Activated T-cell treated with anti-CD3 and anti-CD28 coated beads for 48 hours (primary cell): Measurements from ENCODE around the gene WDR81.
"Not testable (repeated sequence)": the region's sequence is repeated elsewhere in the genome, so short reads cannot be mapped to it uniquely, and the experiment has no call there.

Experiments
- DNase-seq: peaks from one replicate; pipeline ENCODE4 v3.0.0-alpha.2; 2020; ENCODE audit warnings: low read depth

The WDR81 gene

DNA sequence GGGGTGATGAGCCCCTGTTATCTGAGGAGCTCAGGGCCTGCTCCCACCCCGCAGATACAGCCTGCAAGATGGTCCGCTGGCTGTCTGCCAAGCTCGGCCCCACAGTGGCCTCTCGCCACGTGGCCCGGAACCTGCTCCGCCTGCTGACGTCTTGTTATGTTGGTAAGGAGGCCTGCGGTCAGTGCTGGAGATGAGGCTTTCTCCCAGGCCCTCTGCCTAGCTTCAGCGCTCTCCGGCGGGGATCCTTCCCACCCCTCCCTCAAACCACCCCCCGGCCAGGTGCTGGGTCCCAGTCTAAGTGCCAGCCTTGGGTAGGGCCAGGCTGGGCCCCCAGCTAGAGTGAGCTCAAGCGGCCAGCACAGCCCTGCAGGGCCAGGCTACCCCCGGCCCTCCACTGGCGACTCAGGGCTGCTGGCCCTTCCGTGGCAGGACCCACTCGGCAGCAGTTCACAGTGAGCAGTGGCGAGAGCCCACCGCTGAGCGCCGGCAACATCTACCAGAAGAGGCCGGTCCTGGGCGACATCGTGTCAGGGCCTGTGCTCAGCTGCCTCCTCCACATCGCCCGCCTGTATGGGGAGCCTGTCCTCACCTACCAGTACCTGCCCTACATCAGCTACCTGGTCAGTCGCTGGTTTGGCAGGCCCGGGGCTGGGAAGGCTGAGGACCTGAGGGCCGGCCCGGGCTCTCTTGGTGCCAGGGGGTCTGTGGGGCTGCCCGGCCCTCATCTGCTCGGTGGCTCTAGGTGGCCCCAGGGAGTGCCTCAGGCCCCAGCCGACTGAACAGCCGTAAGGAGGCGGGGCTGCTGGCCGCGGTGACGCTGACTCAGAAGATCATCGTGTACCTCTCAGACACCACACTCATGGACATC is 6.1 kb downstream of the WDR81 start:
- no peak for DNase-seq

DNA sequence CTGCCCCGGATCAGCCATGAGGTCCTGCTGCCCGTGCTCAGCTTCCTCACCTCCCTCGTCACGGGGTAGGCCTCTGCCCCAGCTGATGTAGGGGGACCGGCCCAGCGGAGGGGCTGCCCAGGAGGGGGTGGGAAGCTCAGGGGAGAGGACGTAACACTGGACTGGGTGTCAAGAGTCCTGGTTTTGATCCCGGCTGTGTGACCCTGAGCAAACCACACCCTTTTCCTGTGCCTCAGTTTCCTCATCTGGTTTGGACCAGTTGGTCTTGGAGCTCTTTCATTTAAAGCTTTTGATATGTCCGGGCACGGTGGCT is 6.6 kb downstream of the WDR81 start:
- DNase-seq = no peak

DNA sequence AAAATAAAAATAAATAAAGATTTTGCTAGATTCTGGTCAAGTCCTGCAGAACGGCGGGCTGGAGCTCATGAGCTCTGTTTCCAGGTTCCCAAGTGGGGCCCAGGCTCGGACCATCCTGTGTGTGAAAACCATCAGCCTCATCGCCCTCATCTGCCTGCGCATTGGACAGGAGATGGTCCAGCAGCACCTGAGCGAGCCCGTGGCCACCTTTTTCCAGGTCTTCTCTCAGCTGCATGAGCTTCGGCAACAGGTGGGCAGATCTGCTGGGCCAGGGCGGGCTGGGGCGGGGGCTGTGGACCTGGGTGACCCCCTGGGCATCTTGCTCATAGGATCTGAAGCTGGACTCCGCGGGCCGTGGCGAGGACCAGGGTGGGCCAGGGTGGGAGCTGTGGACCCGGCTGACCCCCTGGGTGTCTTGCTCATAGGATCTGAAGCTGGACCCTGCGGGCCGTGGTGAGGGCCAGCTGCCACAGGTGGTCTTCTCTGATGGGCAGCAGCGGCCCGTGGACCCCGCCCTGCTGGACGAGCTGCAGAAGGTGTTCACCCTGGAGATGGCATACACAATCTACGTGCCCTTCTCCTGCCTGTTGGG is 7.8 kb downstream of the WDR81 start:
- DNase-seq = no peak

DNA sequence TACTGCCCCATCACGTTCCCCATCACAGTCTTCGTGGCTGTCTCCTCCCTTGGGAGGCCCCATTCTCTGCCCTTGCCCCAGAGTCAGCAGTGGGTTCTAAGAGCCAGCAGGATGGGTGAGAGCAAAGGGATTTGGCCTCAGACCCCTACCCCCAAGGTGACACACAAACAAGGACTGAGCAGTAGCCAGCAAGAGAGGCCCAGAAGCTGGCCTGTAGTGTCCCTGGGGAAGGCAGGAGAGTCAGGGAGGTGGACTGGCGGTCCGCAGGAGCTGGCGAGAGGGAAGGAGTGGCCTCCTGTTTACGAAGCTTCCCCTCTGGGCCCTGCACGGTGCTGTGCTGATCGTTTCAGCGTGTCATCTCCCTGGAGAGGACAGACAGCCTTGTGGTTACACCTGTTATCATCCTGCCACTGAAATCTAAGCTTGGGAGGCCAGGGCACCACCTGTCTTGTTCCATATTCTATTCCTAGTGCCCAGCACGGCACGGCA is 8.4 kb downstream of the WDR81 start:
- no peak for DNase-seq

DNA sequence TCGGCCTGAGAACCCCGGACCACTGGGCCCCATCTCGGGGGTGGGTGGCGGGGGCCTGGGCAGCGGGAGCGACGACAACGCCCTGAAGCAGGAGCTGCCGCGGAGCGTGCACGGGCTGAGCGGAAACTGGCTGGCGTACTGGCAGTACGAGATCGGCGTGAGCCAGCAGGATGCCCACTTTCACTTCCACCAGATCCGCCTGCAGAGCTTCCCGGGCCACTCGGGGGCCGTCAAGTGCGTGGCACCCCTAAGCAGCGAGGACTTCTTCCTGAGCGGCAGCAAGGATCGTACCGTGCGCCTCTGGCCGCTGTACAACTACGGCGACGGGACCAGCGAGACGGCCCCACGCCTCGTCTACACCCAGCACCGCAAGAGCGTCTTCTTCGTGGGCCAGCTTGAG is 9.3 kb downstream of the WDR81 start:
- no peak for DNase-seq

DNA sequence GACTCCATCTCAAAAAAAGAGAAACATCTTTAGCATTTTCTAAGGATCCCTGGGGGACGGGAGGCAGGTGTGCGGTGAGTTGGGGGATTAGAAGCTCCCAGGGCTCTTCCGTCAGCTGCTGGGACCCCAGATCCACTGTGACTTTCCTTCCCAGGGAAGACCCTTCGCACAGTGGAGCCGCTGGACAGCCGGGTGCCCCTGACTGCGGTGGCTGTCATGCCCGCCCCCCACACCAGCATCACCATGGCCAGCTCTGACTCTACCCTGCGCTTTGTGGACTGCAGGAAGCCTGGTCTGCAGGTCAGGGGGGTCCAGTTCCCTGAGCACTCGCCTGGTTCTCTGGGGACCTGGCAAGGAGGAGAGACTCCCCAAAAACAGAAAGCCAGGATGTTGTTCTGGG is 10.9 kb downstream of the WDR81 start:
- DNase-seq = no peak

DNA sequence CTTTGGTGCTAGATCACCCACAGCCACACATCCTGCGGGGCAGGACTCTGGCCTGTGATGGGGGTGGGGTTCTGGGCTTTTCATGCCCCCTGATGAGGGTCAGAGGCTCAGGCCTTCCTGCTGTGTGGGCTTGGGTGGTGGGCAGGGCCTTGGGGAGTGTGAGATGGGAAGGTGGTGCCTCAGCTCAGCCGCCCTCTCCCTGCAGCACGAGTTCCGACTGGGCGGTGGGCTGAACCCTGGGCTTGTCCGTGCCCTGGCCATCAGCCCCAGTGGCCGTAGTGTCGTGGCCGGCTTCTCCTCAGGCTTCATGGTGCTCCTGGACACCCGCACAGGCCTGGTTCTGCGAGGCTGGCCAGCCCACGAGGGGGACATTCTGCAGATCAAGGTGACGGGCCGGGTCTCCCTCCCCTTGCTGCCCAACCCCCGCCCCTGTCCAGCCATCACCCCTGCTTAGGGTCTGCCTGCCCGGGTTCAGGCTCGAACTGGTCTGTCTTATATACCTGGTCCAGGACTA is 11.4 kb downstream of the WDR81 start:
- no peak for DNase-seq

DNA sequence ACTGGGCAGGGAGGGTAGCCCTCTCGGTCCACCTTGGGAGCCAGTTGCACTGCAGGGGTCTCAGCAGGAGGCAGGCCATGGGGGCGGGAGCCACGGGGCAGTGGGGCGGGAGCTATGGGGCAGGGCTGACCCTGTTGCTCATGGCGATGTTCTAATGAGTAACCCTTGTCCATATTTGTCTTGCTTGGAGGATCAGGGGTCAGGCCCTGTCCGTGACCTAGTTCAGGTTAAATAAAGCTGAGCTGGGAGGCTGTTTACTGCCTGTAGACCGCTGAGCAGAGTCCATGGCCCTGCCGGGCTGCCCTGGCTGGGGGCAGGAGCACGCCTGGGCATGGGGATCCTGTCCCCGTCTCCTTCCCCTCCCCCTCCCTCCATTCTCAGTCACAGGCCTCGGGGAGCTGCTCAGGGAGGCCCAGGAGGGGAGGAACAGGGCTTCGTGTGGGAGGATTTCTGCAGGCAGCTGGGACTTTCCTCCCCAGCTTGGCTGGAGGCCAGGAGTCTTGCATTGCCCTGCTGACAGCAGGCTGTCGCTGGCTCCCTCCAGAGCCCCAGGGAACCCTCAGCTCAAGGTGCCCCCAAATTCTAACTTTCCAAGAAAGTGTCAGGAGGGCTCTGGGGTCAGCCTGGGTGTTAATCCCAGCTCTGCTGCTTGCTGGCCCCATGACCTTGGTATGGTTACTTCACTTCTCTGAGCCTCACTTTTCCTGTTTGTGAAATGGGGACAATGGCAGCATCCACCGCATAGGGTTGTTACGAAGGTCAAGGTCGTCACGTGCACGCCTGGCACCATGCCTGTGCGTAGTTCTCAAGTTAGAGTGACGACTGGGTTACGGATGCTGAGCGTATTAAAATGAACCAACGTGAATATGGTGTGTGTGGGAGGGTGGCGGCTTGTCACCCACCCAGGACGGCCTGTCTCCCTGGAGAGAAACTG is 12.1 kb downstream of the WDR81 start:
- peak; percentile 52 for DNase-seq

DNA sequence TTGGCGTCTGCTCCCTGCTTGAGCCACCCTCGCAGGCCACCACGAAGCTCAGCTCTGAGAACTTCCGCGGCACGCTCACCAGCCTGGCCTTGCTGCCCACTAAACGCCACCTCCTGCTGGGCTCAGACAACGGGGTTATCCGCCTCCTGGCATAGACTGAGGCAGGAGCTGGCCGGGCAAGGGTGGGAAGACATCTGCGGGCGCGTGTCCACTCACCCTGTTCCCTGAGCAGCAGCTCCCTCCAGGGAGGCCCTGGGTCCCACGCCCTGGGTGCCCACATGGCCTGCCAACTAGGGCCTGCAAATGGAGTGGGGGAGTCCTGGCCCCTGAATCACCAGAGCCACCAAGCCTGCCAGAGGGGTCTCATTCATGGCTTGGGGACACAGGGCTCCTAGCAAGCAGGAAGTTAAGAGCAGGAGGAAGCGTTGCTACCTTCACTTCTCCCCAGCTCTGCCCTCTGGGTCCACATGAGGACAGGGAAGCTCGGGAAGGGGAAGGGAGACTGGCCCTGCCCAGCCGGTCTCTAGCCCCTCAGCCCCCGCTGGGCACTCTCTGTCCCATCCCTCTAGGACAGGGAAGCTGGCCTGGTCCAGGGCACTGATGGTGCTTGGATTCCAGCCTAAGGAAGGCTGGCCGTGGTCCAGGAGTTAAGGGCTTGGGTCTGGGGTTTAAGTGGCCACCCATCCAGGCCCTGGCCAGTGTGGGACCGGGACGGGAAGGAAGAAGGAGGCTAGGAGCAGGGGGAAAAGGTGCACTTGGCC is 13.2 kb downstream of the WDR81 start:
- no peak for DNase-seq

DNA sequence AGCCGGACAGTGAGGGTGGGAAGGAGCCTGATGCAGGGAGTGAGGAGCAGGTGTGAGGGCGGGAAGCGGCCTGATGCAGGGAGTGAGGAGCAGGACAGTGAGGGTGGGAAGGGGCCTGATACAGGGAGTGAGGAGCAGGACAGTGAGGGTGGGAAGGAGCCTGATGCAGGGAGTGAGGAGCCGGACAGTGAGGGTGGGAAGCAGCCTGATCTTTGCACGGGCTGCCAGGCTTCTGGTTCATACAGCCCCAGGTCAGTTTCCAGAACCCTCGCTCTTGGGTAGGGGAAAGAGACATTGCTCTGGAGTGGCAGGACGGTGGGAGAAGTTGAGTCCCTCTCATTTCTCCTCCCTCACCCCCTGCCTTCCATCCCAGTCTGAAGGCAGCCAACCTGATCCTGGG is 17.4 kb downstream of the WDR81 start:
- not testable (repeated sequence) for DNase-seq

DNA sequence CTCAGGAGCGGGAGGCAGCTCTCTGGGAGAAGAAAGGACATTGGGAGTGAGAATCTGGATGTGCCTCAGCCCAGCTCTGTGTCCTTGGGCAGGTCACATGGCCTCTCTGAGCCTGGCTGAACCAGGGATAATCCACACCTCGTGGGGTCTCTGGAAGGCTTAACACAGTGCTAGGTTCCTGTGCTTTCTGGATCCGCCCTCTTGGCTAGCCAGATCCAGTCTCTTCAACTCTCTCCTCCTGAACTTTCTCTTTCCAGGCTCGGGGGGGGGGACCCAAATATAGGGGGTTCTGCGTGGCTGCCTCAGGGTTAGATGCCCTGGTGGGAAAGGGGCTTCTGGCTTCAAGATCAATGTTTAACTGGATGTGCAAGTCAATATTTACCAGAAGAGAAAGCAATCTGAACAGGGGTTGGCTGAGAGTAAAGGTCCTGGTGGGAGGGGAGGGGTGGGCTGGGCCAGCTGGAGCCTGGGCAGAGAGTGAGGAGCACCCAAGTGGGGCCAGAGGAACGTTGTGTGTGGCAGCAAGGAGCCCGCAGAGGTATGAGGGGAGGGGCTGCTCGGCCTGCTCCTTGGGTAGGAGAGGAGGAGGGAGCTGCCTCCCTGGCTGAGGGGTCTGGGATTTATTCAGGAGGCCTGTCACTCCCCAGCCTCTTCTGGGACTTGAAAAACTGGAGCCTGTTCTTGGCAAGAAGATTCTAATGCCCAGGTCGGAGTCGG is 18.0 kb downstream of the WDR81 start, which contains the start of gene SERPINF2:
Gene SERPINF2, plus strand, starts transcription at position 501 of the 717 bp plus-strand sequence. CDS start 2,125 bp downstream, outside the sequence.
- DNase-seq = no peak

DNA sequence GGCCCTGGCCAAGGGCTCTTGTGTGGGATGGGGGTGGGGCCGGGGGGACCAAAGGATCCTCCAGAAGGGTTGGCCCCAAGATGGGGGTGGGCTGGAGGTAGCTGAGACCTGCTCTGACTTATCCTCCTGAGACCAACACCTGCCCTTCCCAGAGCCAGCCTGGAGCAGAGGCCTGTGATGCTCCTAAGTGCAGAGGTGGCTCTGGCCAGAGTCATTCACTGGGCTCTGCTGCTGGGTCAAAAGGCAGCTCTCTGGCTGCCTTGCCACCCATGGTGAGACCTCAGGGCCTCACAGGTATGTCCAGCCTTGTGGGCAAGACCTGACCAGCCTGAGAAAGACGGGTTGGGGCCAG is 18.6 kb downstream of the WDR81 start:
- no peak for DNase-seq

DNA sequence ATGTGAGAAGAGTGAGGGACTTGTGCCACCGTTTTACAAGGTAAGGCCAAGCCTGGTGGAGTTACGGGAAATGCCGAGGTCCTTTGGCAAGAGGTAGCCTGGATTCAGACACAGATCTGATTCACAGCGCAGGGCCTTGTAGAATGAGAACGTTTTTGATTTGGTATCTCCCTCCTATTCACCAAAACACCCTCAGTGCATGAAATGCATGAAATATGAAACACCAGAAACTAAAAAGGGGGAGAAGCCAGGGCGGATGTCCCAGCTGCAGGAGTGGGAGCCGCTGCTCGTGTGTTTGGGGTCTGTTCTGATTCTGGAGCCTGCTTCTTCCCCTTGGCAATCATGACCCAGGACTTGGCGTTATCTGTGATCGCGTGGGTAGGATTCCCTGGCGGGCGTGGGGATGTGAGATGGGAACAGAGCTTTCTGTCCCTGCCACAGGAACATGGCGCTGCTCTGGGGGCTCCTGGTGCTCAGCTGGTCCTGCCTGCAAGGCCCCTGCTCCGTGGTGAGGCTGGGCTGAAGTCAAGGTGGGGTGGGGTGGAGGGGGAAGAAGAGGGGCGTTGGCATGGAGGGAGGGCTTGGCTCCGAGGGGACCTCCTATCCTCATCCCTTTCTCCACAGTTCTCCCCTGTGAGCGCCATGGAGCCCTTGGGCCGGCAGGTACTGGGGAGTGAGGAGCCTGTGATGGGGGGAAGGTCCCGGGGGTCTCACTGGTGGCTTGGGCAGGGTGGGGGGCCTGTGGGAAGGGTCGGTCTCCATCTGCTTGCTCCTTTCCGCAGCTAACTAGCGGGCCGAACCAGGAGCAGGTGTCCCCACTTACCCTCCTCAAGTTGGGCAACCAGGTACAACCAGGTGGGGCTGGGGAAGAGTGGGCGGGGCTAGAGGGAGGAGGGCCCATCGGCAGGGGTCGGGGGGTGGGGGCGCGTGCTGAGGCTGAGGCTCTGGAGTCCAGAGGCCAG is 20.3 kb downstream of the WDR81 start:
- DNase-seq = no peak

DNA sequence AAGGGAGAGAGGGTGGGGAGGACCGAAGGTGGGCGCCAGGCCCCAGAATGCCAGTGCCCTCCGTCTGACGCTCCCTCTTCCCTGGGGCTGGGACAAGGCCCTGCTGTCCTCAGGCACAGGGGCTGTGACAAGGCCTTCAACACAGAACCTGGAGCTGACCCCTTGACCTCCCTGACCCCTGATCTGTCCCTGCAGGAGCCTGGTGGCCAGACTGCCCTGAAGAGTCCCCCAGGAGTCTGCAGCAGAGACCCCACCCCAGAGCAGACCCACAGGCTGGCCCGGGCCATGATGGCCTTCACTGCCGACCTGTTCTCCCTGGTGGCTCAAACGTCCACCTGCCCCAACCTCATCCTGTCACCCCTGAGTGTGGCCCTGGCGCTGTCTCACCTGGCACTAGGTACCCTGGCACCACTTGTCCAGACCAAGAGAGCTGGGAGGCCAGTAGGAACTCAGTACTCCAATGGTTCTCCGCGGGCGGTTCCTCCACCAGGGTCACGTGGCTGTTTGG is 21.1 kb downstream of the WDR81 start:
- DNase-seq = no peak

DNA sequence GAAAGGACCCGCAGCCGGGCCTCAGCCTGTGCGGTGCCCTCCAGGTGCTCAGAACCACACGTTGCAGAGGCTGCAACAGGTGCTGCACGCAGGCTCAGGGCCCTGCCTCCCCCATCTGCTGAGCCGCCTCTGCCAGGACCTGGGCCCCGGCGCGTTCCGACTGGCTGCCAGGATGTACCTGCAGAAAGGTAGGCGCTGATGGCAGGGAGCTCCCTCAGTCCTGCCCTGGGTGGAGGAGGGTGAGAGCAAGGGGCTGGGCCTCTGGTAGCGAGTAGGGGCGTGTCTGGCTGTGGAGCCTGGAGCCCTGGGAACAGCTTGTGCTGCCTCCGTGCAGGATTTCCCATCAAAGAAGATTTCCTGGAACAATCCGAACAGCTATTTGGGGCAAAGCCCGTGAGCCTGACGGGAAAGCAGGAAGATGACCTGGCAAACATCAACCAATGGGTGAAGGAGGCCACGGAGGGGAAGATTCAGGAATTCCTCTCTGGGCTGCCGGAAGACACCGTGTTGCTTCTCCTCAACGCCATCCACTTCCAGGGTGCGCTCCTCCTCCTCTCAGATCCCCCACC is 22.6 kb downstream of the WDR81 start:
- DNase-seq = no peak

DNA sequence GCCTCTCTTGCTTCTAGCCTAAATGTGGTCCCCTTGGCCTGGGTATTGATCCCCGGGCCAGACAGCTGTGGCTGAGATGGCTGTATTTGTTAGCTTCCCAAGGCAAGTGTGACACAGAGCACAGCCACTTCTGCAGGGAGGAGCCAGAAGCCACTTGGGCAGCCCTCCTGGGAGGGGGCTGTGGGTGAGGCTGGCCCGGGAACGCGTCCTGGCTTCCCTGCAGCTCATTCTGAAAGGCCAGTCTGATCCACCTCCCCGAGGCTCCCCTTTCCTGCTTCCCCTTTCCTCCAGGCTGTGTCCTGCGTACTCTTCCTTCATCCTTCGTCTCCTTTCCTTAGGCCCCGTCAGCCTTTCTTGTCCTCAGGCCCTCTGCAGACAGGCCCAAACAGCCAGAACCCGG is 26.1 kb downstream of the WDR81 start:
- no peak for DNase-seq

DNA sequence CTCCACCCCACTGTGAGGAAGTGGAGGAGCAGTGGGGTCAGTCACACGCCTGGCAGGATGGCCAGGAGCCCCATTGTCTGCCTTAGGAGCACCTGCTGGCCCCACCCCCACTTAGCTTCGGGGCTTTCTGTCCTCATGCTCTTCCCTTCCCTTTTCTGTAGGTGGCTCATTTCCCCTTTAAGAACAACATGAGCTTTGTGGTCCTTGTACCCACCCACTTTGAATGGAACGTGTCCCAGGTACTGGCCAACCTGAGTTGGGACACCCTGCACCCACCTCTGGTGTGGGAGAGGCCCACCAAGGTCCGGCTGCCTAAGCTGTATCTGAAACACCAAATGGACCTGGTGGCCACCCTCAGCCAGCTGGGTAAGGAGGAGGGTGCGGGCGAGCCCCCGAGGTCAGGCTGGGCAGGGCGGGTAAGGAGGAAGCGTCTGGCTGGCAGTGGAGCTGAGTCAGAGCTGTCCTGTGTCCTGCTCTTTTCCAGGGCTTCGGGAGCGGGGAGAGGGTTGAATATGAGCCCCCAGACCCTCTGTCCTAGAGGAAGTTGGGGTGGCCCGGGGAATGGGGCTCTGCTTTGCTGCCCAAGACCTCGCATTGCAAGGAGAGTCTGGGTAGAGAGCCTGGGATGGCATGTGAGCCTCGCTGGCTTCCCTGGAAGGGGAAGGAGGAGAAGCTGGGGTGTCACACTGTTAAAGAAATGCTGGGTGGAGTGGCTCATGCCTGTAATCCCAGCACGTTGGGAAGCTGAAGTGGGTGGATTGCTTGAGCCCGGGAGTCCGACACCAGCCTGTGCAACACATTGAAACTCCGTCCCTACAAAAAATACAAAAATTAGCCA is 28.1 kb downstream of the WDR81 start:
- no peak for DNase-seq

DNA sequence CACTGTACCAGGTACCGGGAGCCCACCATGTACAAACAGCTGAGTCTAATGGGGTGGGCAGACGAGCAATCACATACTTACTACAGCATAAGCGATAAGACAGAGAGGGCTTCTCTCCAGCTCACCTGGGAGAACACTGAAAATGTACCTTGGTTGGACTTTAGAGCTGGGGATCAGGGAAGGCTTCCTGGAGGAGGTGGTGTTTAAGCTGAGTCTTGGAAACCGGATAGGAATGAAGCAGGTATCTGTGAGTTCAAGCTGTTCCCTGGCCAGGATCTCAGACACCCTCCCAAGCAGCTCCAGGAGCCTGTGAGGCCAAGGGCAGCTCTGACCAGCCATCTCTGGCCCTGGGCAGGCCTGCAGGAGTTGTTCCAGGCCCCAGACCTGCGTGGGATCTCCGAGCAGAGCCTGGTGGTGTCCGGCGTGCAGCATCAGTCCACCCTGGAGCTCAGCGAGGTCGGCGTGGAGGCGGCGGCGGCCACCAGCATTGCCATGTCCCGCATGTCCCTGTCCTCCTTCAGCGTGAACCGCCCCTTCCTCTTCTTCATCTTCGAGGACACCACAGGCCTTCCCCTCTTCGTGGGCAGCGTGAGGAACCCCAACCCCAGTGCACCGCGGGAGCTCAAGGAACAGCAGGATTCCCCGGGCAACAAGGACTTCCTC is 29.4 kb downstream of the WDR81 start:
- no peak for DNase-seq
